GF-D8 (cell line): ENCODE measurements around the gene TLR9.
A peak's percentile ranks its signal among the peaks of the same experiment; 100 is the strongest.

Experiments
- DNase-seq: peaks from one replicate; lab custom pipeline; 2025; lab: John Stamatoyannopoulos, UW

Gene TLR9

DNA sequence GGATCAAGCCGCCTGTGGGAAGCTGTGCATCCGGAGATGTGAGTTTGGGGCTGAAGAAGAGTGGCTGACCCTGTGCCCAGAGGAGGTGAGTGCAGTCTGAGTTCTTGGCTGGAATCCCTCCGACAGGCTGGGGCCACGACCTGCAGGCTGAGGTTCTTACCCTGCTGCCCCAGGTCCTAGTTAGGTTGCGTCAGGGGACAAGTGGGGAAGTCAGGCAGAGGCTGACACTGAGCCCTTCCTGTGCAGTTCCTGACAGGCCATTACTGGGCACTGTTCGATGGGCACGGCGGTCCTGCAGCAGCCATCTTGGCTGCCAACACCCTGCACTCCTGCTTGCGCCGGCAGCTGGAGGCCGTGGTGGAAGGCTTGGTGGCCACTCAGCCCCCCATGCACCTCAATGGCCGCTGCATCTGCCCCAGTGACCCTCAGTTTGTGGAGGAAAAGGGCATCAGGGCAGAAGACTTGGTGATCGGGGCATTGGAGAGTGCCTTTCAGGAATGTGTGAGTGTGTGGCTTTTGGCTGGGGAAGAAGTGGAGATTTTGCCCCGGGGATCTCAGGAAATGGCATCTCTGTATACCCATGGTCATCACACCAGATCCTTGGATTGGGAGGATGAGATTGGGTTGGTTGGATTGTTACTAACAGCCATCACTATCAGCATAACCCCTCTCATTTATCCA, 21.4 kb upstream of the TLR9 start:
- DNase-seq, result peak; percentile 66

DNA sequence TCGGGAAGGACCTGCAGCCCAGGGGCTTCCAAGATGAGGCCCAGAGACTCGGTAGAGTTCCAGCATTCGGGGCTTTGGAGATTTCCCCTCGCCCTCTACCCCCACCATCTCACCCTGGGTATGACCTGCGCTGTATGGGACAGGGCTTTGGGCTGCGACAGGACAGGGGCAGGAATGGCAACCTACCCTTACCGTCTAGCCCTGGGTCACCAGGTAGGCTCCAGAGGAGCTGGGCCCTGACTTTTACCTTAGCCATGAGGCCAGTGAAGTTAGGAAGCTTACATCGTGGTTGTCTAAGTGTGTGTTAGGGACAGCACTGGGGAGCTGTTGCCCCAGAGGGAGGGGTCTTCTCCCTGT, 20.8 kb upstream of the TLR9 start:
- no peak for DNase-seq

- no peak for DNase-seq
Observed at GRCh38 chr3:52245322-52246263, 20.1 kb upstream of the TLR9 start, which contains the start of gene PPM1M. TSS of gene PPM1M (plus strand) at chr3:52245759. CDS start at chr3:52245825, 66 bp downstream.

- peak; percentile 88 for DNase-seq
Observed at GRCh38 chr3:52243791-52244628, 18.6 kb upstream of the TLR9 start.

DNA sequence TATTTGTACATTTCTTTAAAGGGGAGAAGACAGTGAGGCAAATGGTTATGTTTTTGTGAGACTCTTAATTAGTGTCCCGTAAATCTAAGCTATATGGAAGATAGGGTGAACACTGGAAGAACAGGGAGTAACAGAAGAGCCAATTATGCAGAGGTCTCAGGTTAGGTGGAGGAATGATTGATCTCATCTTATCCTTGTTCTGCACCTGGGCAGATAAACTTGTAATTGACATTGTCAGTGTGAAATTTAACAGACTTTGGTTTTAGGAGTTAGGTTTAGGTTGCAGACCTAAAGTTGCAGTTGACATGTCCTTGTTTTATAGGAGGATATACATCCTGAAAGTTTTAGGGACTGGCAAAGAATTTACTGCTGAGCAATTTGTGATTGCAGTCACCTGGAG, 16.6 kb upstream of the TLR9 start:
- DNase-seq, result no peak

DNA sequence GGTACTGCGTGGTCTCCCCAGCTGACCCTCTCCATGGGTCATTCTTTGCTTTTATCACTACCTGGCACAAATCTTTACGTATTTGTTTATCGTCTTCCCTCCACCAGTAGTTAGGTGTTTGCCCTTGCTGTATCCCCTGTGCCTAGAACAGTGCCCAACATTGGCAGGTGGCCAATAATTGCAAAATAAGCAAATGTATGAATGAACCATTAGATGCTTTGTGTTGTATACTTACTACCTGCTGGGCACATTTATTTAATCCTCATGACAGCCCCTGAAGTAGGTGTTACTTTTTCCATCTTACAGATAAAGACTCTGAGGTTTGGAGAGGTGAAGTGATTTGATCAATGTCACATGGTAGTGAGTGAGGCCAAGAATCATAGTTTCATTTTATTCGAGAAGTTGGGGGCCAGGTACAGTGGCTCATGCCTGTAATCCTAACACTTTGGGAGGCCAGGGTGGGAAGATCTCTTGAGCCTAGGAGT, 15.5 kb upstream of the TLR9 start:
- DNase-seq, result no peak

DNA sequence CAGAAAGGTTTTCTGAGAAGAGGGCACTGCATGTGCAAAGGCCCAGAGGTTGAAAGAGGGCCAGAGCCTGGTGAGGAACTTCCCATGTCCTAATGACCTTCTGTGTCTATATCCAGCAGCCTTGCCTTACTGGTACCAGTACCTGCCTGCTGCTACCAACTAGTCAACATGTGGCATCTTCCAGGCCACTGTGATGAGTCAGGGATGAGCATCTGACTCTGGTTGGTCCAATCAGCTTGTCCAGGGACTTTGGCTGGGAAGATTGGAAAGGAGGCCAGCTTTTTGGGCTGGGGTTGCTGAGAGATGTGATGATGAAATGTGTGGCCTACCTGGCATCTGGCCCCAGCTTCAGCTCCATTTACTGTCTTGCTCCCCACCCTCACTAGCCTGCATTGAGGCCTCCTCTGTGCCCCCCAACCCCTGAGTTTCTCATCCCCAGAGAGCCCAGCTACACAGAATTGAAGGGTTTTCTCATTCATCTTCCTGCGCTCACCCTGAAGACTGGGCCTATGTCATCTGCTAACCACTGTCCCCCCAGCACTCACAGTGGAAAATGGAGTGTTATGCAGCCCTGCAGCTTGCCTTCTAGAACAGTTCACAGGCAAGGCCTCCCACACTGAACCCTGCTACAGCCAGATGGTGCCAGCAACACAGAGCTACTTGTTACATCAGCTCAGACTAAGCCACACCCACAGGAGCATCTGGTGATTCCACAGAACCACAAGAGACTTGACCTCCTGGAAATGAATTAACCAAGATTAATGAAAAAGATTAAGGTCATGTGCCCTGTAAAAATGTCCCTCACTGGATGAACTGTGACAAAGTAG, 14.8 kb upstream of the TLR9 start:
- peak; percentile 86 for DNase-seq

DNA sequence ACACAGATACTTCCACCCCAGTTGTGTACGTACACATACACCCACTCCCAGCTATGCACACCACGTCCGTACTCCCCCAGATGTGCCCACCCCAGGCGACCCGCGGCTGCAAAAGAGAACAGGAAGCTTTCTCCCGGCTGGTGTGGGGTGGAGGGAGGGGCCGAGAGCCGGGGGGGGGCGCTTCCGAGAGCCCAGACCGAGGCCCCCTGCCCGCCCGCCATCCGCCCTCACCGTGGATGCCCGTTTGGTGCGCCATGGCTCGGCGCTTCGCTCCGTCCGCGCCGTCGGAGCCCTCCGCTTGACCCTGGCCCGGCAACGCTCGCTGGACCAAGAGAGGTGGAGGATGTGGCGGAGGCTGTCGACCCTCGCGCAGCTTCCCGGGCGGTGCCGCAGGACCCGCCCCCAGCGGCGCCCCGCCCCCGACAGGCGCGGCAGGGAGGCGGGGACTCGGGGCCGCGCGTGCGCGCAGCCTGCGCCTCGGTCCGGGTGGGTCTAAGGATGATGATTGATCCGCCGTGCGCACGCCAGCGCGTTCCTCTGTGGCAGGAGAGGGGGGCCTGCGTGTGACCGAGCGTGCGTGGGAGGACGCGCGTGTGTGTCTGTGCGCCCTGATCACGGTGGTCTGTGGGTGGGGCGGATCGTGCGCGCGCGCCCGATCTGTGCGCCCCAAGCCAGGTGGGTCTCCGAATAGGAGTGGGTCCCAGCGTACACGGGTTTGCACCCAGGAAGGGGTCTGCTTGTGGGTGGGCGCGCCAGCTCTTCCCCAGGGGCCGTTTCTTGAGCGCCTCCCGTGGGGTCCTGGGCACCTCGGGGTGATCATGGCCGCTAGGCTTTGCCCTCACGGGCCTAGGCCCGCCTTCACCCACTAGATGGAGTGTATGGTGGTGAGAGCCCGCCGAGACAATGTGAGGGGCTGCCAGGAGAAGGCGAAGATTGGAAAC, 13.6 kb upstream of the TLR9 start, which contains the start of gene TWF2:
Gene TWF2 (minus strand): TSS at position 398 of the 941 bp plus-strand sequence. CDS start 142 bp downstream, at position 256.
- peak; percentile 47 for DNase-seq

DNA sequence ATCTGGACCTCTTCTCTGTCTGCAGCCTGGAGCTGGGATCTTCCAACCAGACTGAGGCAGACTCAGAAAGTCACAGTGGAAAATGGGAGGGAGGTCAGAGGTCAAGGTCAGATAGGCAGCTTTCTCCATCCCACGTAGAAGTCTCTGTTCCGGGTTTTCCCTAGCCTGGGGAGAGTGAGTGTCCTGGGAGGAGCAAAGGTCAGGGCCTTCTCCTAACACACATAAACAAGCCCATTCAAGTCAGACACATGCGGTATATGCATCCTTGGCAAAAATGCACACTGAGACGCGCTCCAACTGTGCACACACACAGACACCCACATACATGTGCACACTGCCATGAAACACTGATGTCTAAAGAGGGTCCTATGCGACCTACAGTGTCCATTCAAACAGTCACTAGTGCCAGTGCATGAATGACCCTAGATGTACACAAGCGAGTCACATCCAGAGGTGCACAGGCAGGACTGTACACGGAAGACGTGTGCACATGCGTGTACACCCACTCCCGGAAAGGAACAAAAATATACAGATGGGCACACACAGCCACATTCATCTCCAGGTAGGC, 12.8 kb upstream of the TLR9 start:
- DNase-seq, result no peak

GRCh38 chr3:52237657-52238172, 12.3 kb upstream of the TLR9 start:
- peak; percentile 11 for DNase-seq

- no peak for DNase-seq
Observed at GRCh38 chr3:52237006-52237656, 11.7 kb upstream of the TLR9 start.

GRCh38 chr3:52236424-52236886, 11.0 kb upstream of the TLR9 start:
- DNase-seq, result no peak

DNA sequence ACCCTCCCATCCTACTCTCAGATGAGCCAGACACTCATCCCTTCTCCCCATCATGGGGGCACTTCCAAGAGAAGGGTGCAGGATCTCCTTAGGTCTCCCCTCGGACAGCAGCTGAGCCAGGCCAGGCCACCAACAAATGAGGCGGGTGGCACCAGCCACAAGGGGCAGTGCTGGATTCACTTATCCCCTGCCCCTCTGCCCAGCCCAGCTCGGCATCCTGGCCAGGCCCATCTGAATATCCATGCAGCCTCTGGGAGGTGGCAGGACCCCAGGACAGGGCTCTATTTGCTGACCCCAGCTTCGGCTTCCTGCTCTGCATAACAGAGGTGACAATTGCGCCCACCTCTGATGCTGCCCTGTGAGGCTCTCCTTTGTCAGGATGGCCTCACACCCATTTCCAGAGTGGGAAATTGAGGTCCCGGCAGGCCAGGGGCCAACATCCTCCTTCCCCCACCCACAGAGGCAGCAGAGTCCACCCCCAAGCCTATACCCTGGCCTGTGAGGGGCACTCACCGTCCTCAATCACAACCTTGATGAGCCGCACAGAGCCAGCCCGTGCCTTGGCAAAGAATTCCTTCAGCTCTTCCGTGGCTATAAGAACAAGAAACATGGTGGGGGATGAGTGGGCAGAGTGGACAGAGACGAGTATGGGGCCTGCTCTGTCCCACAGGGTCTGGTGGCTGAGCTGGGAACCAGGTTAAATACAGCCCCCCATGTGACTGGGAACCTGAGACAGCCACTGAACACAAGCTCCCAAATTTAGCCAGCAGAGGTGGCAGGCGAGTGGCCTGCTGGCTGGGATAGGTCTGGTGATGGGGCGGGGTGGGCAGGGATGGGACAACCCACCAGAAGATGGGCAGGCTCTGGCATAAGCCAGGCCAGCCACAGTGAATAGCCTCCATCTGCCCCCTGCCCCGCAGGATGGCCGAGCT, 9.3 kb upstream of the TLR9 start:
- no peak for DNase-seq

DNA sequence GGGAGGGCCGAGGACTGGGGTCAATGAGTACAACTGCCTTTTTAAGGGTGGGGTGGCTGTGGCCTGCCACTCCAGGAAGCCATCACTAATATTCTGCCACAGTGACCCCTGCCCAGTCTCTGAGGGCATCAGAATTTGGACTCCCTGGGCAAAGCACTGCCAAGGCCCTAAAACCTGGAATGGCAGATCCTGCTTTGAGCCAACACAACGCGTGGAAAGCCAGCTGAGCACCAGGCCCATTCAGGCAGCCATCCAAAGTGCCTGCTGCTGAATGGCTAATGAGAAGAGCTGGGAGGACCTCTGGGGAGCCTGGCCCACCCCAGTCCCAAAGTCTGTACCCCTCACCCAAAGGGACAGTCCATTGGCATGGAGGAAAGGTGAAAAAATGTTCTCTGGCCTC, 8.5 kb upstream of the TLR9 start:
- no peak for DNase-seq

DNA sequence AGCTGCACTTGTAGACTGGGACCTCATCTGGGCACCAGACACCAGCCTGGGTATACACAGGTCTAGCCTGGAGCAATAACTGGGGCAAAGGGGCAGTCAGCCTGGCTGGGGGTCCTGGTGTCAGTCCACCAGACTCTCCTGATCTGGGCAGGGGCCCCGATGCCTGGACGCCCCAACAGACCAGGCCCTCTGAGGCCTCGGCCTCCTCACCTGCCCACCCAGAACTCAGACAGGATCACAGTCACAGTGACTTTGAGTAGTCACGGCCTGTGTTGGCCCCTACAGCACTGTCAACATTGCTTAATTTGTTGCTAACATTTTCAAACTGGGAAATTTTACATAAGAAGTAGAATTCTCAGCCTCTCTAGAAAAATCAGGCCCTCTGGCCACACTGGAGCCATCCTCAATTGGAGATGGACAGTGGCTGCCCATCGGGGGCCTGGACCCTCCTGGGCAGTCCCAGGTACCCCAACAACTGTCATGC, 7.7 kb upstream of the TLR9 start:
- DNase-seq, result no peak

GRCh38 chr3:52232279-52233107, 7.0 kb upstream of the TLR9 start:
- DNase-seq, result no peak
